Measurements from ENCODE around the gene NXN. TPM values are rescaled to one million over a fixed set of nuclear protein-coding genes. Genes with fewer than 3 reads are reported as not detected.
A peak's percentile ranks its signal among the peaks of the same experiment; 100 is the strongest.

The NXN gene
- total and polyA plus RNA-seq, 9 donors, result 5.5 to 34.8 (median 28.4) TPM

GRCh38 chr17:1019451-1019850 is 39.9 kb upstream of the NXN start:
- no peak for DNase-seq
- no peaks in the 10 kb centered on the region for H3K36me3 ChIP-seq
- WGBS, 3 donors, result 62 to 68% (median 66%) methylated on average over 10 of the region's 10 CpGs
- peak overlapping the region in 1 of 2 donors; percentile 30 for H3K27ac ChIP-seq
- no peaks in the 10 kb centered on the region for H3K4me1 ChIP-seq (ENCODE audit: insufficient read depth)
- H3K27me3 ChIP-seq, result no peaks in the 10 kb centered on the region
- intact Hi-C loops (cut with DNase I), result no loop called here
- H3K9me3 ChIP-seq, result no peaks in the 10 kb centered on the region
- no peak for TF ChIP-seq EP300 (IDR thresholded peaks at IDR 0.05)
- no peak for TF ChIP-seq POLR2A (IDR thresholded peaks at IDR 0.05)
- TF ChIP-seq, protein P1, sequence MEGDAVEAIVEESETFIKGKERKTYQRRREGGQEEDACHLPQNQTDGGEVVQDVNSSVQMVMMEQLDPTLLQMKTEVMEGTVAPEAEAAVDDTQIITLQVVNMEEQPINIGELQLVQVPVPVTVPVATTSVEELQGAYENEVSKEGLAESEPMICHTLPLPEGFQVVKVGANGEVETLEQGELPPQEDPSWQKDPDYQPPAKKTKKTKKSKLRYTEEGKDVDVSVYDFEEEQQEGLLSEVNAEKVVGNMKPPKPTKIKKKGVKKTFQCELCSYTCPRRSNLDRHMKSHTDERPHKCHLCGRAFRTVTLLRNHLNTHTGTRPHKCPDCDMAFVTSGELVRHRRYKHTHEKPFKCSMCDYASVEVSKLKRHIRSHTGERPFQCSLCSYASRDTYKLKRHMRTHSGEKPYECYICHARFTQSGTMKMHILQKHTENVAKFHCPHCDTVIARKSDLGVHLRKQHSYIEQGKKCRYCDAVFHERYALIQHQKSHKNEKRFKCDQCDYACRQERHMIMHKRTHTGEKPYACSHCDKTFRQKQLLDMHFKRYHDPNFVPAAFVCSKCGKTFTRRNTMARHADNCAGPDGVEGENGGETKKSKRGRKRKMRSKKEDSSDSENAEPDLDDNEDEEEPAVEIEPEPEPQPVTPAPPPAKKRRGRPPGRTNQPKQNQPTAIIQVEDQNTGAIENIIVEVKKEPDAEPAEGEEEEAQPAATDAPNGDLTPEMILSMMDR (IDR thresholded peaks at IDR 0.05), result no peak
- no peak overlapping the region for H3K4me3 ChIP-seq

DNA sequence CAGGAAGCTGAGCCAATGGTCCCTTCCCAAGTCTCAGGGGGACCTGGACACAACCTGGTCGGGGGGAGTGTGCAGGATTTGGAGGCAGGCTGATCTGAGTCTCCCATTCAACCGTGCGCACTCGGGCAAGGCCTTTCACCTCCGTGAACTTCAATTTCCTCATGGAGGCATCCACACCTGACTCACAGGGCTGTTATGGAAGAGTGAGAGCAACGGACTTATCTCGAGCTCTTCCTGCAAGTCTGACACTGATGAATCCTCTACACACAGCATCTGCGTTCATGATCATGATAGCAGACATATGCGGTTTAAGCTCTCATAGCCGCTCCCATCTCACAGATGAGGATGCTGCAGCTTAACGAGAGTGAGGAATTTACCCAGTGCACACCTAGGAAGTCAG is 39.0 kb upstream of the NXN start:
- no peak for DNase-seq
- TF ChIP-seq POLR2A (IDR thresholded peaks at IDR 0.05) (no peak), EP300 (IDR thresholded peaks at IDR 0.05) (no peak)
- TF ChIP-seq, protein P1 (IDR thresholded peaks at IDR 0.05), result no peak
- Histone ChIP-seq H3K27ac (no peak overlapping the region), H3K4me3 (no peak overlapping the region), H3K4me1 (ENCODE audit: insufficient read depth) (no peaks in the 10 kb centered on the region), H3K36me3 (no peaks in the 10 kb centered on the region), H3K27me3 (no peaks in the 10 kb centered on the region), H3K9me3 (no peaks in the 10 kb centered on the region)
- intact Hi-C loops (cut with DNase I), result no loop called here
- 79 to 88% (median 80%) methylated on average over 10 to 11 of the region's 11 CpGs for whole genome bisulfite sequencing, 3 donors

DNA sequence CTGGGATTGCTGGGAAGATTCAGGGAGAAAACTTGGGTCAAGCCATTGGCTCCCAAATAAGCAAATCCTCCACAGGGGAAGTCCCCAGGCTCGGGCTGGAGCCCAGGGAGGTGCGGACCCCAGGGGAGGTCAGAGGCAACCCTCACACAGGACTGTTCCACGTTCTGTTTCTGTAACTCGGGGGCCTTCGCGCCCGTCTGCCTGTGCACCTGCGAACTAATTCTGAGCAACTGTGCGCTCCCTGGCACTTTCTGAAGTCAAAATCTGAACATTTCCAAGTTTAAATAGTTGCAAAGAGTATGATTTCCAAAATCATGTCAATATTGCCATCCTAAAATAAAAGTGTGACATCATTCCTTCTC is 34.1 kb upstream of the NXN start:
- Histone ChIP-seq H3K27ac (no peak overlapping the region), H3K9me3 (no peaks in the 10 kb centered on the region), H3K27me3 (no peaks in the 10 kb centered on the region), H3K36me3 (no peaks in the 10 kb centered on the region), H3K4me1 (ENCODE audit: insufficient read depth) (no peaks in the 10 kb centered on the region), H3K4me3 (no peak overlapping the region)
- intact Hi-C loops (cut with DNase I), result no loop called here
- 87 to 91% (median 89%) methylated on average over 9 of the region's 9 CpGs for WGBS, 3 donors
- no peak for TF ChIP-seq POLR2A (IDR thresholded peaks at IDR 0.05)
- no peak for TF ChIP-seq EP300 (IDR thresholded peaks at IDR 0.05)
- TF ChIP-seq, protein P1 (IDR thresholded peaks at IDR 0.05), result no peak
- DNase-seq, result no peak

DNA sequence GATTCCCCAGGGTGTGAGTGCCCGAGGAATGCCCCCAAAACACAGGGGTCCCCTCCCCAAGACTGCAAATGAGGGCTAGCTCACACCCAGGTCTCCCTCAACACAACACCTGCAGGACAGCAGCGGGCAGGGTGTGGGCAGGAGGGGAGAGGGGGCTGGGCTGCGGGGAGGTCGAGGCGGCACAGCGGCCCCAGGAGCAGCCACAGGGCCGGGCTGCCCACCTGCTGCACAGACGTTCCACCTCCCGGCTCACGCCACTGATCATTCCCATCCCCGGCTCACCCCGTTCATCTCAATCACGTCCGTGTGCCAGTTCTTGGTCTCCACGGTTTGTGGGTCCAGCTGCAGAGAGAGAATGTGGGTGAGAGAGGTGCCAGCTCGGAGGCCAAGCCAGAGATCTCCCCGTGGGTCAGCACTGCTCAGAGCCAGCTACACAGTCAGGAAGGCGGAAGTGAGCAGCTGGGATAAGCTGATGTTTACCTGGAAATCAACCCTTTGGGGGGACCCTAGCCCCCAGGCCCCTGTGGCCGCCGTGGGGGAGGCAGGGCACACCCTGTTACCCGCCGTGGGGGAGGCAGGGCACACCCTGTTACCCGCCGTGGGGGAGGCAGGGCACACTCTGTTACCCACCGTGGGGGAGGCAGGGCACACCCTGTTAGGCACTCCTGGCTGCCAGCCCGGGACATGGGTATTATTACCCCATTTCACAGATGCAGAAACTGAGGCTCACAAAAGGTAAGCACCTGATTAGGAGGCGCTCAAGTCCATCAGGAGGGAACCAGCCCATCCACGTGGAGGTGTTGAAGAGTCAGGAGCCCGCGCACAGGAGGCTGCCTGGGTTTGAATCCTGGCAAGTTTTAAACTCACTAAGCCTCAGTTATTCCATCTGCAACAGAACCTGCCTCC is 33.5 kb upstream of the NXN start:
- Histone ChIP-seq H3K27me3 (no peaks in the 10 kb centered on the region), H3K9me3 (no peaks in the 10 kb centered on the region), H3K36me3 (no peaks in the 10 kb centered on the region), H3K27ac (no peak overlapping the region), H3K4me1 (ENCODE audit: insufficient read depth) (peaks cover 2% of the 10 kb centered on the region), H3K4me3 (no peak overlapping the region)
- peak in 1 of 5 donors; percentile 21 for DNase-seq
- WGBS, 3 donors, result 80 to 89% (median 84%) methylated on average over 29 to 30 of the region's 30 CpGs
- intact Hi-C loops (cut with DNase I), result no loop called here
- TF ChIP-seq, protein P1 (IDR thresholded peaks at IDR 0.05), result no peak
- no peak for TF ChIP-seq EP300 (IDR thresholded peaks at IDR 0.05)
- no peak for TF ChIP-seq POLR2A (IDR thresholded peaks at IDR 0.05)

All from ovary (tissue), 9 donors.